ENCODE measurements around the gene NQO1.
"Not testable (repeated sequence)": the region's sequence is repeated elsewhere in the genome, so short reads cannot be mapped to it uniquely, and the experiment has no call there.

NQO1 gene

DNA sequence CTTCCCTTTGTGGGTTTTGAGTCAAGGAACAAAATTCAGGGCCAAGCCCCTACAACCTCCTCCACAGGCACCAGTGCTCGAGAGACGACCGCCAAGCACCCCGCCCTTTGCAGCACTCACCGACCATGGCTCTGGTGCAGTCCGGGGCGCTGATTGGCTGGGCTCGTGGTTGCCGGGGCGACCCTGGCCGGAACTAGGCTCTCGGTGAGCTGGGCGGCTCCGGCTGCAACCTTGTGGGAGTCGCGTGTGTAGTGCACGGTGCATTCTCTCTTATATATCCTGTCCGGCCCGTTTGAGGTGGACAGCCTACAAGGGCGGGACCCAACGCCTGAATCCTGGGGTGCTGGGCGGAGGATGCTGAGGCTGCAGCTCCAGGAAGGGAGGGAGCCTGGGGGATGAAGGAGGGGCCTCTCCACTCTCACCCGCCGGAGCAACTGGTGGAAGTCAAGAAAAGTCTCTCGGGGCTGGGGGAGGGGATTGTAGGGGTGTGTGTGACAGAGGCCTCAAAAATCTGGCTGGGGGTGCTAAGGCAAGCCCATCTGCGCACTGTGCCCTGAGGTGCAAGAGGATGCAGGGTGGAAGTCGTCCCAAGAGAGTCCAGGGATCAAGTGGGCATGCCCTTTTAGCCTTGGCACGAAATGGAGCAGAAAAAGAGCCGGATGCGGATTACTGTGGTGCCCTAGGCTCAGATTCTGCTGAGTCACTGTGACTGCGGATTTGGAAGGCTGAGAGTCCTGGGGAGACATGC lies at the start of gene NQO1:
TSS of gene NQO1 (minus strand) at position 248 of the 748 bp plus-strand sequence. CDS start at position 127, 121 bp downstream.
- DNase-seq (ENCODE audit: low read depth in 4 of 4, low spot score in 1 of 4) = peak; percentile 73 to 88 (median 78)

- DNase-seq (ENCODE audit: low read depth in 4 of 4, low spot score in 1 of 4) = no peak
Observed at GRCh38 chr16:69775563-69775962, 49.2 kb upstream of the NQO1 start.

GRCh38 chr16:69773260-69773947 lies 47.0 kb upstream of the NQO1 start:
- DNase-seq (ENCODE audit: low read depth in 4 of 4, low spot score in 1 of 4) = no peak

- no peak for DNase-seq (ENCODE audit: low read depth in 4 of 4, low spot score in 1 of 4)
Observed at GRCh38 chr16:69771651-69771967, 45.2 kb upstream of the NQO1 start.

DNA sequence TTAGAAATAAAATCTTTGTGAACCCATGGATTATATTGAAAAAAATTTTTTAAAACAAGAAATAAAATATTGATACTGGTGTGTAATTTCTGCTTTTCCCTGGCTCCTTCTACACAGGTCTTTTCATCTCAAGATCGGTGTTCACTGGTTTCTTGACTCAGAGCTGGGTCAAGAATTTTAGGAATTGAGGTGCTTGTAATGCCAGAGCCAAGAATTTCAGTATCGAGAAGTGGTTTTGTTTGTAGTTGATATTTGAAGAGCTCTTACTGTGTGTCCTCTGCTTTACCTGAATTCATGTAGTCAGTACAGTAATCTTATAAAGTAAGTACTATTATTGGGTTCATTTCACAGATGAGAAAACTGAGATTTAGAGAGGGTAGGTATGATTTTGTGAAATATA lies 43.0 kb upstream of the NQO1 start:
- DNase-seq (ENCODE audit: low read depth in 4 of 4, low spot score in 1 of 4) = no peak

DNA sequence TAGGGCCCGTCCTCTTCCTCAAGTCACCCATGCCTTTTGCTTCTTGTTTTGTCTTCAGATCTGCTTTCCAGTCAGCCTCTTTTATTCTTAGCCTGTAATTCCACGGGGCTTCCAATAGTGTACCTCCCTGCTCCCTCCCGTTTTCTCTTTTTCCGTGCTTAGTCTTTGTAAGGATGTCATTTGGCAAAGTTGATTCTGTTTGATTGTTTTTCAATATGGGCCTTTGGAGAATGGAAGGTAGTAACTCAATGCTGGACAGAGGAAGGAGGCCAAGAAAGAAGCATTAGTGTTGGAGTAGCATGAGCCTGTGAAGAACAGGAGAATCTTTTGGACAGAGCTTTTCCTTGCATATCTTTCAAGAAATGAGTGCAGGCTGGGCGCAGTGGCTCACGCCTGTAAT lies 42.3 kb upstream of the NQO1 start:
- DNase-seq (ENCODE audit: low read depth in 4 of 4, low spot score in 1 of 4) = no peak

GRCh38 chr16:69767459-69768229 lies 41.3 kb upstream of the NQO1 start:
- no peak for DNase-seq (ENCODE audit: low read depth in 4 of 4, low spot score in 1 of 4)

- no peak for DNase-seq (ENCODE audit: low read depth in 4 of 4, low spot score in 1 of 4)
Observed at GRCh38 chr16:69763599-69763942, 37.2 kb upstream of the NQO1 start.

GRCh38 chr16:69762814-69763598 lies 36.6 kb upstream of the NQO1 start:
- DNase-seq (ENCODE audit: low read depth in 4 of 4, low spot score in 1 of 4) = no peak

- peak; percentile 51 to 69 (median 58) for DNase-seq (ENCODE audit: low read depth in 4 of 4, low spot score in 1 of 4)
Observed at GRCh38 chr16:69761983-69762813, 35.8 kb upstream of the NQO1 start, which contains the start of gene WWP2. WWP2 (plus strand) TSS chr16:69762332; CDS start chr16:69787011, 24,679 bp downstream.

- DNase-seq (ENCODE audit: low read depth in 4 of 4, low spot score in 1 of 4) = not testable (repeated sequence)
Observed at GRCh38 chr16:69757375-69757774, 31.0 kb upstream of the NQO1 start.

DNA sequence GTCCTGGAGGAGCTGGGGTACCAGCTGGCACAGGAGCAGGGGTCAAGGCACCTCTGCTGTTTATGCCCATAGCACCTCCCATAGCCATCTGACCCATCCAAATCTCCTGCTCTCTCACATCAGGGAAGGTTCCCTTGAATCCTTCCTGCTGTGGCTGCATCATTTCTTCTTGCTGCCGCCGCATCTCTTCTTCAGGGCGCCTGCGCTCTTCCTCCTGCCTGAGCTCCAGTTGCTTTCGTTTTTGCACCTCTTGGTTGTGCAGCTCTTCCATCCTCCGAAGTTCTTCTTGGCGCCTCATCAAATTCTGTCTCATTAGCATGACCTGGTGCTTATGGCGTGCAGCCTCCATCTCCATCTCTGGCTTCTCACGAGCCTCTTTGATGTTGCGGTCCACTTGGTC lies 30.3 kb upstream of the NQO1 start:
- no peak for DNase-seq (ENCODE audit: low read depth in 4 of 4, low spot score in 1 of 4)

- DNase-seq (ENCODE audit: low read depth in 4 of 4, low spot score in 1 of 4) = peak; percentile 88 to 94 (median 94)
Observed at GRCh38 chr16:69754469-69755310, 28.3 kb upstream of the NQO1 start, which contains the start of gene NOB1. NOB1 (minus strand) TSS chr16:69754926; CDS start chr16:69754910, 16 bp downstream.

DNA sequence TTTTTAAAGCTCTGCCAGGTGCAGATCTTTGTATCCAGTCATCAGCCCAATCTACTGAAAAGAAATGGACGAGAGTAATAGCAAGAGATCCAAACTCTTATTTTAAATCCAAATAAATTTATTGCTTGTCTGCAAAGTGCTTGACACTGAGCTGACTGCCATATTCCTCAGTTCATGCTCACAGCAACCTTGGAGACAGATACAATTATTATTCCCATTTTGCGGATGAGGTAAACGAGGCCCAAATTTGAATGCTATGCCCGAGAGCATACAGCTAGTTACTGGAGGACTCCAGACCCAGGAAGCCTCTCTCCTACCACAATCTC lies 27.7 kb upstream of the NQO1 start:
- no peak for DNase-seq (ENCODE audit: low read depth in 4 of 4, low spot score in 1 of 4)

DNA sequence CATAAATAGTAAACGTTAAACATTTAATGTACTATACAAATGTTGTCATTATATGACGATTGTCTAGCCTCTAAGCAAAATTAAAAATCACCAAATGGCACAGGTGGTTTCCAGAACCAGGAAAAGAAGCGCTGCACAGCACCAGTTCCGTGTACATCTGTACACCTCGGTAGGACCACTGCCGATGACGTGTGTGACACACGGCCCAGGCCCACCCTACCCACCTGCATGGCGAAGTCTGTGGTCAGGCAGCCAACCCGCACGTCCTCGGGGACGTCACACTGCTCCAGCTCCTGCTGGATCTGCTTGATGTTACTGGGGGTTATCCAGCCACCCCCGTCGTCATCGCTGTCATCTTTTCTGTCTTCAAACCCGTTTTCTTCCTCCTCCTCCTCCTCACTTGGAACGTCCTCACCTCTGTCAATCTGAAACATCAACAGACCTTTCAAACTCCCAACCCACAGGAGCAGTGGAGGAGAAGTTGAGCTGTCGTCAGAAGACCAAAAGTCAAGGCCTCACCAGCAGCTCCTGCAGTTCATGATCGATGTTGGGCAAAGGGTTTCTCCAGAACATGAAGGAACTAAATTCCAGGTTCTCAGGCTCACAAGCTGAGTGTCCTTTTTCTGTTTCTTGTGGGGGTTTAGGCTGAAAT lies 22.5 kb upstream of the NQO1 start:
- no peak for DNase-seq (ENCODE audit: low read depth in 4 of 4, low spot score in 1 of 4)

GRCh38 chr16:69747115-69747514 lies 20.8 kb upstream of the NQO1 start:
- DNase-seq (ENCODE audit: low read depth in 4 of 4, low spot score in 1 of 4) = no peak

- DNase-seq (ENCODE audit: low read depth in 4 of 4, low spot score in 1 of 4) = no peak
Observed at GRCh38 chr16:69745959-69746358, 19.6 kb upstream of the NQO1 start.

DNA sequence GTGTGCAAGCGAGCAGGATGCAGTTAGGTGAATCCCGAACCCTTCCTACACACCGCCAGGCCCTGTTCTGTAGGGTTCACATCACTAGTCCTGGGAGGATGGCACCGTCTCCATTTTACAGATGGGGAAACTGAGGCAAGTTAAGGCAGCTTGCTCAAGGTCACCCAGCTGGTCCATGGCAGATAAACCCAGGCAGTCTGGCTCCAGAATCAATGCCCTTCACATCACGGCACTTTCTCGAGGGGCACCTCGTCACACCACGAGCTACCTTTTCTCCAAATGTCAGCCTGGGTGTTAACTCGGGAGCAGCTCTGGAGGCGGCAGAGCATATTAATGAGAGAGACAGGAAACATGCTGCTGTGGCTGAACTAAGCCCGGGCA lies 18.9 kb upstream of the NQO1 start:
- no peak for DNase-seq (ENCODE audit: low read depth in 4 of 4, low spot score in 1 of 4)
